Fibroblast of lung (primary cell): ENCODE measurements around the gene PAPLN. TPM values are rescaled to one million over a fixed set of nuclear protein-coding genes. Genes with fewer than 3 reads are reported as not detected.

ENCODE experiments used
- DNase-seq, 2 donors: peaks; one replicate each; pipeline versions ENCODE4 v3.0.0 to v3.0.0-alpha.2; 2010; ENCODE audit warnings: low read depth in 2 of 2
- H2AFZ ChIP-seq: 2 replicates; pipeline ENCODE4 v1.5.1; 2012; ENCODE audit warnings: low read length, control low read depth, inconsistent platforms
- H3K27ac ChIP-seq: 2 replicates; pipeline ENCODE4 v1.5.1; 2011; ENCODE audit warnings: low read length, control low read depth; ENCODE audit not compliant: insufficient read depth
- H3K27me3 ChIP-seq: 2 replicates; pipeline ENCODE4 v1.5.1; 2011; ENCODE audit warnings: mild to moderate bottlenecking, low read length; ENCODE audit not compliant: control insufficient read depth, insufficient read depth
- H3K36me3 ChIP-seq: 2 replicates; pipeline ENCODE4 v1.5.1; 2011; ENCODE audit warnings: low read length; ENCODE audit not compliant: control insufficient read depth, insufficient read depth
- H3K4me1 ChIP-seq: 2 replicates; pipeline ENCODE4 v1.5.1; 2011; ENCODE audit warnings: low read length; ENCODE audit not compliant: control insufficient read depth, insufficient read depth; ENCODE audit errors: extremely low read depth
- H3K4me2 ChIP-seq: 2 replicates; pipeline ENCODE4 v1.5.1; 2011; ENCODE audit warnings: low read length, control low read depth; ENCODE audit not compliant: insufficient read depth; ENCODE audit errors: extremely low read depth
- H3K4me3 ChIP-seq, 4 experiments: fragments of 200-600 bp in 1 of 4; sonication (generic) in 1 of 4; replicated peaks in 1 of 4; 2 replicates each; pipeline ENCODE4 v1.5.1; 2011 to 2016; ENCODE audit warnings: low read length in 4 of 4, low read depth in 3 of 4, mild to moderate bottlenecking in 3 of 4, control low read depth in 2 of 4, inconsistent platforms in 1 of 4, mixed read lengths in 1 of 4; ENCODE audit not compliant: insufficient read depth in 1 of 4; ENCODE audit errors: control extremely low read depth in 1 of 4
- H3K79me2 ChIP-seq: 2 replicates; pipeline ENCODE4 v1.5.1; 2012; ENCODE audit warnings: mild to moderate bottlenecking, low read length, inconsistent platforms; ENCODE audit not compliant: control insufficient read depth, insufficient read depth
- H3K9ac ChIP-seq: 2 replicates; pipeline ENCODE4 v1.5.1; 2011; ENCODE audit warnings: mild to moderate bottlenecking, low read length, control low read depth; ENCODE audit not compliant: insufficient read depth
- H3K9me3 ChIP-seq: 2 replicates; pipeline ENCODE4 v1.5.1; 2012; ENCODE audit warnings: low read depth, low read length; ENCODE audit not compliant: control insufficient read depth, insufficient read depth
- H4K20me1 ChIP-seq: 2 replicates; pipeline ENCODE4 v1.5.1; 2011; ENCODE audit warnings: low read length; ENCODE audit not compliant: control insufficient read depth, insufficient read depth; ENCODE audit errors: extremely low read depth
- EZH2 ChIP-seq: IDR thresholded peaks from 2 replicates; pipeline ENCODE4 v1.5.1; 2012; ENCODE audit warnings: low read length, control low read depth, mild to moderate bottlenecking; ENCODE audit errors: missing control alignments
- polyA plus RNA-seq, 2 donors: library from polyadenylated mRNA; depleted of rRNA in 1 of 2; stranded (reverse) in 1 of 2; unstranded in 1 of 2; fragments of >200 nt; gene quantifications; 2 replicates each; pipeline ENCODE4 v1.2.1, GENCODE V29; 2011 to 2012; ENCODE audit warnings: missing spikeins in 1 of 2
- total RNA-seq: library from RNA; depleted of rRNA; stranded (reverse); fragments of >200 nt; gene quantifications from 2 replicates; pipeline ENCODE4 v1.2.1, GENCODE V29; 2014
- TF ChIP-seq, protein P1 (sequence below), 2 donors: IDR thresholded peaks in 1 of 2; conservative IDR thresholded peaks in 1 of 2; 1 replicate in 1 of 2; 2 replicates in 1 of 2; pipeline ENCODE4 v1.5.1; 2011 to 2012; ENCODE audit warnings: low read length in 2 of 2, control low read depth in 1 of 2, inconsistent platforms in 1 of 2, low read depth in 1 of 2, mild to moderate bottlenecking in 1 of 2

Gene PAPLN
- total and polyA plus RNA-seq, 2 donors (not counting 1 experiment from before 2014, with no cell fraction given) = 1.3 to 6.9 TPM

DNA sequence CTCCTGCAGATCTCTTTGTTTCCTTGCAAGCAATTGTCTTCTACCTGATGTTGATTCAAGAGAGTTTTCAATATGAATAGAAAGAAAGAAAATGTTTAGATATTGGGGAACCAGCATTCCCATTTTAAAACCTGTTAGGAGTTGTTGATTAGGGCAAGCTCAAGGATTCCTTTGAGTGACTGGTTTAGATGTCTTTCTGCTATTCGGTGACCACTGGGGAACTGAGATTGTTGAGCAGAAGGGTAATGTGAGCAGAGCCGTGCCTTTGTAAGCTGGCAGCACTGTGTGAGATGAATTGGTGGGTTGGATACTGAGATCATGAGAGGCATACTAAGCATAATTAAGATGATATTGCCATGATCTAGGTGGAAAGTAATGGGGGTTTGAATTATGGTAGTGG, 39.1 kb upstream of the PAPLN start:
- no peaks in the 10 kb centered on the region for H3K9me3 ChIP-seq
- no peaks in the 10 kb centered on the region for H3K27me3 ChIP-seq
- H3K36me3 ChIP-seq = no peaks in the 10 kb centered on the region
- H2AFZ ChIP-seq = no peak overlapping the region
- H3K4me1 ChIP-seq = no peaks in the 10 kb centered on the region
- DNase-seq = no peak
- no peaks in the 10 kb centered on the region for H4K20me1 ChIP-seq
- no peak for TF ChIP-seq EZH2
- TF ChIP-seq, protein P1, sequence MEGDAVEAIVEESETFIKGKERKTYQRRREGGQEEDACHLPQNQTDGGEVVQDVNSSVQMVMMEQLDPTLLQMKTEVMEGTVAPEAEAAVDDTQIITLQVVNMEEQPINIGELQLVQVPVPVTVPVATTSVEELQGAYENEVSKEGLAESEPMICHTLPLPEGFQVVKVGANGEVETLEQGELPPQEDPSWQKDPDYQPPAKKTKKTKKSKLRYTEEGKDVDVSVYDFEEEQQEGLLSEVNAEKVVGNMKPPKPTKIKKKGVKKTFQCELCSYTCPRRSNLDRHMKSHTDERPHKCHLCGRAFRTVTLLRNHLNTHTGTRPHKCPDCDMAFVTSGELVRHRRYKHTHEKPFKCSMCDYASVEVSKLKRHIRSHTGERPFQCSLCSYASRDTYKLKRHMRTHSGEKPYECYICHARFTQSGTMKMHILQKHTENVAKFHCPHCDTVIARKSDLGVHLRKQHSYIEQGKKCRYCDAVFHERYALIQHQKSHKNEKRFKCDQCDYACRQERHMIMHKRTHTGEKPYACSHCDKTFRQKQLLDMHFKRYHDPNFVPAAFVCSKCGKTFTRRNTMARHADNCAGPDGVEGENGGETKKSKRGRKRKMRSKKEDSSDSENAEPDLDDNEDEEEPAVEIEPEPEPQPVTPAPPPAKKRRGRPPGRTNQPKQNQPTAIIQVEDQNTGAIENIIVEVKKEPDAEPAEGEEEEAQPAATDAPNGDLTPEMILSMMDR (conservative IDR thresholded peaks at IDR 0.05 in 1 of 2, IDR thresholded peaks at IDR 0.05 in 1 of 2; ENCODE audit: low read depth in 1 of 2, low read length in 2 of 2) = no peak
- no peak overlapping the region for H3K4me2 ChIP-seq
- no peak overlapping the region for H3K4me3 ChIP-seq
- H3K27ac ChIP-seq = no peak overlapping the region
- no peaks in the 10 kb centered on the region for H3K79me2 ChIP-seq
- no peak overlapping the region for H3K9ac ChIP-seq

DNA sequence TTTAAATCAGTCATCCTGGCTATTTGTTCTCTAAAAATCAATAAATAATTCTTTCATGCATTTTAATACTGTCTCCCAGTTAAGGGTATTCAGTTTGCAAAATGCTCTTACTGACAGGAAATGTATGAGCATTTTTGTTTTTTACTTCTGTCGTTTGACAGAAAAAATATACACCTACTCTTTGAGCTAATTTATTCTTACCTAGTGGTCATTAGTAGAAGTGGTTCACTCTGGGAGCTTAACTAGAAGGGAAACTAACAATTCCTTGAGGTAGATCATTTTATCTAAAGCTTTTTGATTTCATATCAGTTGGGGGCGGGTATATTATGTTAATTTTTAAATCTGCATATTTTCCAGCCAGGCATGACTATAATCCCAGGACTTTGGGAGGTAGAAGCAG, 33.8 kb upstream of the PAPLN start:
- H3K36me3 ChIP-seq = peaks cover 3% of the 10 kb centered on the region
- no peaks in the 10 kb centered on the region for H3K9me3 ChIP-seq
- no peak overlapping the region for H3K4me3 ChIP-seq
- H4K20me1 ChIP-seq = no peaks in the 10 kb centered on the region
- no peaks in the 10 kb centered on the region for H3K79me2 ChIP-seq
- H2AFZ ChIP-seq = no peak overlapping the region
- H3K27me3 ChIP-seq = no peaks in the 10 kb centered on the region
- no peak for DNase-seq
- H3K4me2 ChIP-seq = no peak overlapping the region
- TF ChIP-seq, protein P1 (conservative IDR thresholded peaks at IDR 0.05 in 1 of 2, IDR thresholded peaks at IDR 0.05 in 1 of 2; ENCODE audit: low read depth in 1 of 2, low read length in 2 of 2) = no peak
- TF ChIP-seq EZH2 = no peak
- H3K9ac ChIP-seq = no peak overlapping the region
- no peak overlapping the region for H3K27ac ChIP-seq
- no peaks in the 10 kb centered on the region for H3K4me1 ChIP-seq

DNA sequence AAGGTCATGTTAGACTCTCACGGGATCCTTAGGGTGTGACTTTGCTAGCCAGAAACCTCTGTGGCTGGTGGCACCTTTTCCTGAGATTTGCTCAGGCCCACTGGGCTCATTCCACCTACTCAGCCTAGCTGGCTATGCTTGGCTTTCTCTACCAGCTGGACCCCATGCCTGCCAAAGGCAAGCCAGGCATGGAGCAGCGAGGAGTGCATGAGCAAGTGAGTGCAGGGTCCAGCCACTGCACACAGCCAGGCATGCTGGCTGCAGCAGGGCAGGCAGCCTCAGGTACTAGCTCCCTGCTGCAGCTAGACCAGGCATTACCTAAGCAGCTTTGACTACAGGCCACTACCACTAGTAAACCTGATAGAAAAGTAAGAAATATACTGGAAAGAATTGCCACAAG, 29.7 kb upstream of the PAPLN start:
- DNase-seq = no peak
- Histone ChIP-seq H3K4me3 (no peak overlapping the region), H3K27ac (no peak overlapping the region), H3K36me3 (peaks cover 3% of the 10 kb centered on the region), H3K9ac (no peak overlapping the region), H4K20me1 (no peaks in the 10 kb centered on the region), H2AFZ (no peak overlapping the region), H3K4me2 (no peak overlapping the region), H3K4me1 (peaks cover 5% of the 10 kb centered on the region), H3K79me2 (no peaks in the 10 kb centered on the region), H3K27me3 (no peaks in the 10 kb centered on the region), H3K9me3 (no peaks in the 10 kb centered on the region)
- TF ChIP-seq, protein P1 (conservative IDR thresholded peaks at IDR 0.05 in 1 of 2, IDR thresholded peaks at IDR 0.05 in 1 of 2; ENCODE audit: low read depth in 1 of 2, low read length in 2 of 2) = no peak
- TF ChIP-seq EZH2 = no peak
